ENCODE measurements around the gene CYFIP2. TPM values are rescaled to one million over a fixed set of nuclear protein-coding genes. Genes with fewer than 3 reads are reported as not detected.

CYFIP2 gene
- total RNA-seq, 2 experiments from 2014 or later: 271 to 287 TPM

- Mint-ChIP-seq H3K27ac (no peak overlapping the region), H3K36me3 (ENCODE audit: low read depth) (peaks cover 100% of the 10 kb centered on the region), H3K9me3 (no peaks in the 10 kb centered on the region), H3K4me1 (ENCODE audit: low read depth) (peaks cover 9% of the 10 kb centered on the region), H3K27me3 (no peaks in the 10 kb centered on the region), H3K4me3 (no peak overlapping the region)
- CTCF ChIA-PET: interaction anchor here (1.0 to 1.6 kb wide), 3 partner anchors 7 to 10 kb away, joined by 3 to 6 read pairs (median 4); a partner anchor contains a TSS
- ATAC-seq (ENCODE audit: poor library complexity): no peak
- no peak for TF ChIP-seq CTCF (IDR thresholded peaks at IDR 0.05)
- intact Hi-C loops (cut with DNase I, micrococcal nuclease): no loop called here
- Histone ChIP-seq H3K27ac (ENCODE audit: low read depth in 1 of 2, low read length in 2 of 2) (no peak overlapping the region), H3K4me1 (ENCODE audit: insufficient read depth, low read length) (peaks cover 6% of the 10 kb centered on the region), H3K27me3 (ENCODE audit: control insufficient read depth in 1 of 2, insufficient read depth in 2 of 2, low read length in 2 of 2) (no peaks in the 10 kb centered on the region), H3K36me3 (ENCODE audit: insufficient read depth, low read length) (peaks cover 99% of the 10 kb centered on the region), H3K4me3 (ENCODE audit: low read length) (no peak overlapping the region), H3K9me3 (ENCODE audit: control insufficient read depth in 1 of 2, insufficient read depth in 1 of 2, low read length in 2 of 2) (no peaks in the 10 kb centered on the region)
- POLR2A ChIA-PET: no interaction called here
- no peak for DNase-seq
These were observed 69.9 kb downstream of the CYFIP2 start for GRCh38 chr5:157335534-157336422.

GRCh38 chr5:157336423-157336744 lies 70.5 kb downstream of the CYFIP2 start:
- Mint-ChIP-seq H3K36me3 (ENCODE audit: low read depth) (peaks cover 100% of the 10 kb centered on the region), H3K27me3 (no peaks in the 10 kb centered on the region), H3K9me3 (no peaks in the 10 kb centered on the region), H3K4me3 (no peak overlapping the region), H3K27ac (no peak overlapping the region), H3K4me1 (ENCODE audit: low read depth) (peaks cover 10% of the 10 kb centered on the region)
- no peaks in the 10 kb centered on the region for H3K27me3 ChIP-seq (ENCODE audit: control insufficient read depth in 1 of 2, insufficient read depth in 2 of 2, low read length in 2 of 2)
- TF ChIP-seq CTCF (IDR thresholded peaks at IDR 0.05): no peak
- ChIA-PET POLR2A (no interaction called here), CTCF (interaction anchor here (1.6 kb wide), 1 partner anchor 8 kb away, joined by 6 read pairs; no protein-coding TSS in a partner anchor)
- H3K4me1 ChIP-seq (ENCODE audit: insufficient read depth, low read length): no peaks in the 10 kb centered on the region
- H3K9me3 ChIP-seq (ENCODE audit: control insufficient read depth in 1 of 2, insufficient read depth in 1 of 2, low read length in 2 of 2): no peaks in the 10 kb centered on the region
- peaks cover 99% of the 10 kb centered on the region for H3K36me3 ChIP-seq (ENCODE audit: insufficient read depth, low read length)
- intact Hi-C loops (cut with DNase I, micrococcal nuclease): no loop called here
- DNase-seq (no peak), ATAC-seq (ENCODE audit: poor library complexity) (no peak)
- H3K27ac ChIP-seq (ENCODE audit: low read depth in 1 of 2, low read length in 2 of 2): no peak overlapping the region
- H3K4me3 ChIP-seq (ENCODE audit: low read length): no peak overlapping the region

GRCh38 chr5:157339409-157339808 lies 73.5 kb downstream of the CYFIP2 start:
- ChIA-PET POLR2A (no interaction called here), CTCF (interaction anchor here (1.3 kb wide), 1 partner anchor 11 kb away, joined by 7 read pairs; no protein-coding TSS in a partner anchor)
- H3K9me3 Mint-ChIP-seq: no peaks in the 10 kb centered on the region
- Histone ChIP-seq H3K36me3 (ENCODE audit: insufficient read depth, low read length) (peaks cover 99% of the 10 kb centered on the region), H3K27me3 (ENCODE audit: control insufficient read depth in 1 of 2, insufficient read depth in 2 of 2, low read length in 2 of 2) (no peaks in the 10 kb centered on the region), H3K4me3 (ENCODE audit: low read length) (no peak overlapping the region), H3K9me3 (ENCODE audit: control insufficient read depth in 1 of 2, insufficient read depth in 1 of 2, low read length in 2 of 2) (no peaks in the 10 kb centered on the region), H3K4me1 (ENCODE audit: insufficient read depth, low read length) (peaks cover 12% of the 10 kb centered on the region), H3K27ac (ENCODE audit: low read depth in 1 of 2, low read length in 2 of 2) (no peak overlapping the region)
- no peak overlapping the region for H3K4me3 Mint-ChIP-seq
- no peak overlapping the region for H3K27ac Mint-ChIP-seq
- H3K4me1 Mint-ChIP-seq (ENCODE audit: low read depth): peaks cover 19% of the 10 kb centered on the region
- no peaks in the 10 kb centered on the region for H3K27me3 Mint-ChIP-seq
- ATAC-seq (ENCODE audit: poor library complexity): no peak
- no peak for DNase-seq
- H3K36me3 Mint-ChIP-seq (ENCODE audit: low read depth): peaks cover 100% of the 10 kb centered on the region
- intact Hi-C loops (cut with DNase I, micrococcal nuclease): no loop called here
- no peak for TF ChIP-seq CTCF (IDR thresholded peaks at IDR 0.05)

Data from CD4-positive, alpha-beta T cell (primary cell).